HepG2 (cell line): ENCODE data around the gene CHST10. TPM values are rescaled to one million over a fixed set of nuclear protein-coding genes. Genes with fewer than 3 reads are reported as not detected.
A peak's percentile ranks its signal among the peaks of the same experiment; 100 is the strongest.

Experiments used
- DR1 ChIP-seq: sonication (generic); formaldehyde crosslinking; IDR thresholded peaks from 2 replicates; pipeline ENCODE4 v1.8.0; 2021; ENCODE audit warnings: mild to moderate bottlenecking, missing genetic modification reagents, inconsistent platforms
- ELF1 ChIP-seq: sonication (generic); formaldehyde crosslinking; IDR thresholded peaks from 2 replicates; pipeline ENCODE4 v1.4.0; 2020; ENCODE audit warnings: missing genetic modification reagents
- FOXJ3 ChIP-seq: sonication (generic); formaldehyde crosslinking; IDR thresholded peaks from 2 replicates; pipeline ENCODE4 v1.4.0; 2020; ENCODE audit warnings: missing genetic modification reagents, mild to moderate bottlenecking, borderline replicate concordance
- FOXP1 ChIP-seq, 2 experiments: fragments of 450-650 bp in 1 of 2; IDR thresholded peaks; 2 replicates each; pipeline ENCODE4 v1.6.1; 2017 to 2018; ENCODE audit warnings: antibody characterized with exemption in 1 of 2
- NAIF1 ChIP-seq: sonication (generic); formaldehyde crosslinking; IDR thresholded peaks from 2 replicates; pipeline ENCODE4 v1.5.0; 2020; ENCODE audit warnings: mild to moderate bottlenecking, missing genetic modification reagents, borderline replicate concordance
- PCBP1 ChIP-seq: fragments of 200-400 bp; formaldehyde crosslinking; IDR thresholded peaks from 2 replicates; pipeline ENCODE4 v1.6.1; 2017; ENCODE audit warnings: mild to moderate bottlenecking, low read depth, low read length, borderline replicate concordance
- RBM39 ChIP-seq: fragments of 200-400 bp; formaldehyde crosslinking; IDR thresholded peaks from one replicate; pipeline ENCODE4 v1.6.1; 2018; ENCODE audit warnings: antibody characterized with exemption, mild to moderate bottlenecking, low read depth, low read length; ENCODE audit not compliant: poor library complexity, severe bottlenecking
- REL ChIP-seq: sonication (generic); formaldehyde crosslinking; conservative IDR thresholded peaks from 2 replicates; pipeline ENCODE4 v1.8.0; 2022; ENCODE audit warnings: mild to moderate bottlenecking, missing genetic modification reagents, moderate library complexity
- TRAFD1 ChIP-seq: sonication (generic); formaldehyde crosslinking; IDR thresholded peaks from 2 replicates; pipeline ENCODE4 v1.5.1; 2020; ENCODE audit warnings: missing genetic modification reagents, mild to moderate bottlenecking, borderline replicate concordance
- ZBED4 ChIP-seq: sonication (generic); formaldehyde crosslinking; IDR thresholded peaks from 2 replicates; pipeline ENCODE4 v1.4.0; 2020; ENCODE audit warnings: missing genetic modification reagents, borderline replicate concordance
- ZBTB34 ChIP-seq: sonication (generic); formaldehyde crosslinking; IDR thresholded peaks from 2 replicates; pipeline ENCODE4 v1.8.0; 2022; ENCODE audit warnings: mild to moderate bottlenecking, missing genetic modification reagents
- ZFYVE20 ChIP-seq: sonication (generic); formaldehyde crosslinking; IDR thresholded peaks from 2 replicates; pipeline ENCODE4 v1.8.0; 2023; ENCODE audit warnings: low read depth, mild to moderate bottlenecking, moderate library complexity, missing genetic modification reagents, borderline replicate concordance
- ZMAT3 ChIP-seq: sonication (generic); formaldehyde crosslinking; conservative IDR thresholded peaks from 2 replicates; pipeline ENCODE4 v1.7.0; 2021; ENCODE audit warnings: missing genetic modification reagents
- ZNF503 ChIP-seq: sonication (generic); formaldehyde crosslinking; IDR thresholded peaks from 2 replicates; pipeline ENCODE4 v1.4.0; 2020; ENCODE audit warnings: missing genetic modification reagents
- ZNF569 ChIP-seq: sonication (generic); formaldehyde crosslinking; IDR thresholded peaks from 2 replicates; pipeline ENCODE4 v1.5.0; 2020; ENCODE audit warnings: mild to moderate bottlenecking, missing genetic modification reagents, moderate library complexity, borderline replicate concordance
- ZNF570 ChIP-seq: sonication (generic); formaldehyde crosslinking; IDR thresholded peaks from 2 replicates; pipeline ENCODE4 v1.4.0; 2020; ENCODE audit warnings: mild to moderate bottlenecking, missing genetic modification reagents, borderline replicate concordance
- ZSCAN5A ChIP-seq: sonication (generic); formaldehyde crosslinking; IDR thresholded peaks from 2 replicates; pipeline ENCODE4 v1.8.0; 2022; ENCODE audit warnings: mild to moderate bottlenecking, missing genetic modification reagents, borderline replicate concordance
- polyA plus RNA-seq, 8 experiments: library from polyadenylated mRNA; depleted of rRNA in 3 of 8; stranded (reverse) in 7 of 8; unstranded in 1 of 8; fragments of >200 nt; fragmentation: Illumina TruSeq in 4 of 8; extraction: Trizol in 4 of 8; gene quantifications; 2 replicates each; pipeline versions ENCODE4 v1.2.1 to v1.2.3, GENCODE V29; 2011 to 2016; ENCODE audit warnings: low read depth in 4 of 8, missing spikeins in 1 of 8, mixed read lengths in 1 of 8; ENCODE audit not compliant: insufficient read depth in 1 of 8
- total RNA-seq, 5 experiments: library from RNA; depleted of rRNA; stranded (reverse); fragments of >200 nt; fragmentation: Illumina TruSeq; extraction: Trizol; gene quantifications; 2 replicates each; pipeline ENCODE4 v1.2.3, GENCODE V29; 2016; ENCODE audit warnings: low read depth in 1 of 5

The CHST10 gene
- total and polyA plus RNA-seq, 2 of the 13 experiments (the other 11 are each of a cell fraction or from before 2014, with no cell fraction given) = 10.5 to 14.2 TPM

GRCh38 chr2:100416935-100417710 is at the start of gene CHST10 (continued):
- peak; percentile 78; the same call in 1 of the 2 replicates for TF ChIP-seq ZBED4 (CRISPR knock-in tag)
- TF ChIP-seq ZBTB34 (CRISPR knock-in tag) = no peak
- no peak for TF ChIP-seq DR1 (CRISPR knock-in tag)
- no peak for TF ChIP-seq ZSCAN5A (CRISPR knock-in tag)
- TF ChIP-seq ZFYVE20 = no peak
- no peak for TF ChIP-seq PCBP1
- TF ChIP-seq NAIF1 (CRISPR knock-in tag) = no peak
- no peak for TF ChIP-seq ELF1 (CRISPR knock-in tag)
- TF ChIP-seq ZNF570 = no peak
- no peak for TF ChIP-seq FOXJ3
- TF ChIP-seq ZNF569 (CRISPR knock-in tag) = no peak
- peak; percentile 49; the same call in 1 of the 2 replicates for TF ChIP-seq ZMAT3 (CRISPR knock-in tag)
- no peak for TF ChIP-seq TRAFD1 (CRISPR knock-in tag)
- no peak for TF ChIP-seq ZNF503
- no peak for TF ChIP-seq FOXP1 (IDR thresholded peaks at IDR 0.05)
- no peak for TF ChIP-seq FOXP1 (CRISPR knock-in tag; IDR thresholded peaks at IDR 0.05)
- TF ChIP-seq RBM39 = no peak
- TF ChIP-seq REL = no peak
